K562 (cell line): Measurements from ENCODE around the gene PPOX. TPM values are rescaled to one million over a fixed set of nuclear protein-coding genes. Genes with fewer than 3 reads are reported as not detected.

Experiments
- MAZ ChIP-seq, 2 experiments: fragments of 450-650 bp in 1 of 2; sonication (generic) in 1 of 2; formaldehyde crosslinking; IDR thresholded peaks in 1 of 2; conservative IDR thresholded peaks in 1 of 2; 2 replicates each; pipeline versions ENCODE4 v1.4.0 to v1.5.0; 2020; ENCODE audit warnings: mild to moderate bottlenecking in 1 of 2, missing genetic modification reagents in 1 of 2
- NR1H2 ChIP-seq: sonication (generic); formaldehyde crosslinking; IDR thresholded peaks from 2 replicates; pipeline ENCODE4 v1.4.0; 2020; ENCODE audit warnings: mild to moderate bottlenecking, missing genetic modification reagents
- SAP30 ChIP-seq: fragments of 200-600 bp; sonication (generic); IDR thresholded peaks from 2 replicates; pipeline ENCODE4 v1.6.1; 2012; ENCODE audit warnings: borderline replicate concordance, low read depth, mild to moderate bottlenecking, moderate library complexity, low read length, control low read depth, inconsistent platforms; ENCODE audit not compliant: insufficient read depth, poor library complexity, severe bottlenecking
- SUPT5H ChIP-seq: fragments of 450-650 bp; IDR thresholded peaks from 2 replicates; pipeline ENCODE4 v1.6.1; 2016
- TBP ChIP-seq: optimal IDR thresholded peaks from 2 replicates; pipeline ENCODE3; 2011; ENCODE audit warnings: low read depth, low read length, improper control_type of control experiment
- ZNF263 ChIP-seq: sonication (generic); formaldehyde crosslinking; IDR thresholded peaks from 2 replicates; pipeline ENCODE4 v1.8.0; 2022; ENCODE audit warnings: mild to moderate bottlenecking, missing genetic modification reagents, borderline replicate concordance
- polyA plus RNA-seq, 8 experiments: library from polyadenylated mRNA; depleted of rRNA in 4 of 8; stranded (reverse) in 5 of 8; unstranded in 3 of 8; fragments of >200 nt; fragmentation: Nextera tagmentation in 2 of 8; fragmentation: Illumina TruSeq in 1 of 8; extraction: Ambion mirVana in 2 of 8; extraction: Trizol in 1 of 8; gene quantifications; 2 replicates each; pipeline versions ENCODE4 v1.2.1 to v1.2.3, GENCODE V29; 2011 to 2014; ENCODE audit warnings: inconsistent platforms in 1 of 8, missing spikeins in 1 of 8
- total RNA-seq, 7 experiments: library from RNA; depleted of rRNA in 6 of 7; stranded (reverse); fragments of >200 nt in 6 of 7; fragmentation: Illumina TruSeq in 2 of 7; extraction: Trizol in 2 of 7; gene quantifications; 2 replicates each; pipeline versions ENCODE4 v1.2.1 to v1.2.3, GENCODE V29; 2011 to 2021; ENCODE audit warnings: low replicate concordance in 1 of 7
- TF ChIP-seq, protein P1 (sequence below): sonication (generic); formaldehyde crosslinking; IDR thresholded peaks from 2 replicates; pipeline ENCODE4 v1.8.0; 2023; ENCODE audit warnings: mild to moderate bottlenecking, missing genetic modification reagents
- TF ChIP-seq, protein P2 (sequence below), 2 experiments: fragments of 450-650 bp; conservative IDR thresholded peaks; 2 replicates each; pipeline ENCODE4 v1.6.1; 2017; ENCODE audit warnings: mild to moderate bottlenecking in 2 of 2, moderate library complexity in 2 of 2
- TF ChIP-seq, protein P3 (sequence below), 3 experiments: IDR thresholded peaks in 2 of 3; conservative IDR thresholded peaks in 1 of 3; 2 replicates each; pipeline ENCODE4 v1.5.1; 2011 to 2012; ENCODE audit warnings: low read length in 3 of 3, mild to moderate bottlenecking in 3 of 3, control low read depth in 2 of 3, improper control_type of control experiment in 1 of 3, inconsistent platforms in 1 of 3, low read depth in 1 of 3, mixed read lengths in 1 of 3, moderate library complexity in 1 of 3; ENCODE audit not compliant: insufficient read depth in 2 of 3
- TF ChIP-seq, protein P4 (sequence below): sonication (generic); formaldehyde crosslinking; IDR thresholded peaks from 2 replicates; pipeline ENCODE4 v1.8.1; 2023; ENCODE audit warnings: mild to moderate bottlenecking, missing genetic modification reagents
- TF ChIP-seq, protein P5 (sequence below): sonication (generic); formaldehyde crosslinking; IDR thresholded peaks from 2 replicates; pipeline ENCODE4 v1.8.1; 2023; ENCODE audit warnings: mild to moderate bottlenecking, missing genetic modification reagents

The PPOX gene
- total and polyA plus RNA-seq, 9 of the 15 experiments (the other 6 are each of a cell fraction or from before 2014, with no cell fraction given): 17.0 to 57.1 (median 38.9) TPM

DNA sequence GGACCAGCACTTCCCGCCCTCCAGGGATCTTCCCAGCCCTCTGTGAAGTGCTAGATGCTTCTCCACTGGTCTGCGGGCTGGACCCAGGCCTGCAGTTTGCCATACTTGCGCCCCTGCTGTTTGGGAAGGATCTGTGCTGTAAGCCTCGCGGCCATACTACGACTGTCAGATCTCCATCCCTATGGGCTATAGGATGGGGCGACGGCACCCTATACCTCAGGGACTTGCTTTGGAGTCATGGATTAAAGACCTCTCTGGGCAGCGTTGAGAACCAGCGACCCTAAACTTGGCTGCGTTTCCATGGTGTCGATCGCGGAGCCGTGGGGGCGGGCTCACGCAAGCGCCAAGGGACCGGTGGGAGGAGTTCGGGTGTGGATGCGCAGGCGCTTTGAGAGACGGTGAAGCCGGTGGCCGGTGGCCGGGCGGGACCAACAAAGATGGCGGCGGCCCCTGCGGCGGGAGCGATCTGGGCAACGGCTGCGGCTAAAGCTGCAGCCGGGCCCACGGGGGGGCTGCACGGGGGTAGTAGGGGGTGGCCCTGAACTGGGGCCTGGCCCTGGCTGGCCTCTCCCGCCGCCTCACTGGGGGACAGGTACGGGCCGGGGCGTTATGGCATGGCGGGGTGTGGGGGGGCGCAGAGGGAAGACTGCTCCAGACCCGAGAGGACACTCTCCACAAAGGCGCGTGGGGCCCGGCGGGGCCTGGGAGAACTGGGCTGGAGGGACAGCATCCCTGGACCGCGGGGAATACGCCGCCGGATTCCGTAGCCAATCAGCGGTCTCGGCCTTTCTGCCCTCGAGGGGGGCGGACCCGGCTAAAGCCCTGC, 6.9 kb upstream of the PPOX start, which contains the start of gene USP21 (continued):
- TF ChIP-seq SAP30 (peak; percentile 29), ZNF263 (CRISPR knock-in tag) (0 out of 2 replicates have a peak, but pooled peaks have one; percentile 2), NR1H2 (no peak), MAZ (CRISPR knock-in tag; conservative IDR thresholded peaks at IDR 0.05 in 1 of 2, IDR thresholded peaks at IDR 0.05 in 1 of 2) (peak in 1 of 2 experiments; percentile 63; a peak in 2 of 4 replicates), TBP (peak; percentile 91), SUPT5H (peak; percentile 83)
- TF ChIP-seq, protein P1, sequence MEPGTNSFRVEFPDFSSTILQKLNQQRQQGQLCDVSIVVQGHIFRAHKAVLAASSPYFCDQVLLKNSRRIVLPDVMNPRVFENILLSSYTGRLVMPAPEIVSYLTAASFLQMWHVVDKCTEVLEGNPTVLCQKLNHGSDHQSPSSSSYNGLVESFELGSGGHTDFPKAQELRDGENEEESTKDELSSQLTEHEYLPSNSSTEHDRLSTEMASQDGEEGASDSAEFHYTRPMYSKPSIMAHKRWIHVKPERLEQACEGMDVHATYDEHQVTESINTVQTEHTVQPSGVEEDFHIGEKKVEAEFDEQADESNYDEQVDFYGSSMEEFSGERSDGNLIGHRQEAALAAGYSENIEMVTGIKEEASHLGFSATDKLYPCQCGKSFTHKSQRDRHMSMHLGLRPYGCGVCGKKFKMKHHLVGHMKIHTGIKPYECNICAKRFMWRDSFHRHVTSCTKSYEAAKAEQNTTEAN: peak; percentile 83; the same call in 1 of the 2 replicates
- TF ChIP-seq, protein P2, sequence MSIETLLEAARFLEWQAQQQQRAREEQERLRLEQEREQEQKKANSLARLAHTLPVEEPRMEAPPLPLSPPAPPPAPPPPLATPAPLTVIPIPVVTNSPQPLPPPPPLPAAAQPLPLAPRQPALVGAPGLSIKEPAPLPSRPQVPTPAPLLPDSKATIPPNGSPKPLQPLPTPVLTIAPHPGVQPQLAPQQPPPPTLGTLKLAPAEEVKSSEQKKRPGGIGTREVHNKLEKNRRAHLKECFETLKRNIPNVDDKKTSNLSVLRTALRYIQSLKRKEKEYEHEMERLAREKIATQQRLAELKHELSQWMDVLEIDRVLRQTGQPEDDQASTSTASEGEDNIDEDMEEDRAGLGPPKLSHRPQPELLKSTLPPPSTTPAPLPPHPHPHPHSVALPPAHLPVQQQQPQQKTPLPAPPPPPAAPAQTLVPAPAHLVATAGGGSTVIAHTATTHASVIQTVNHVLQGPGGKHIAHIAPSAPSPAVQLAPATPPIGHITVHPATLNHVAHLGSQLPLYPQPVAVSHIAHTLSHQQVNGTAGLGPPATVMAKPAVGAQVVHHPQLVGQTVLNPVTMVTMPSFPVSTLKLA (conservative IDR thresholded peaks at IDR 0.05): peak; percentile 39 to 55; a peak in 2 of 4 replicates
- TF ChIP-seq, protein P3, sequence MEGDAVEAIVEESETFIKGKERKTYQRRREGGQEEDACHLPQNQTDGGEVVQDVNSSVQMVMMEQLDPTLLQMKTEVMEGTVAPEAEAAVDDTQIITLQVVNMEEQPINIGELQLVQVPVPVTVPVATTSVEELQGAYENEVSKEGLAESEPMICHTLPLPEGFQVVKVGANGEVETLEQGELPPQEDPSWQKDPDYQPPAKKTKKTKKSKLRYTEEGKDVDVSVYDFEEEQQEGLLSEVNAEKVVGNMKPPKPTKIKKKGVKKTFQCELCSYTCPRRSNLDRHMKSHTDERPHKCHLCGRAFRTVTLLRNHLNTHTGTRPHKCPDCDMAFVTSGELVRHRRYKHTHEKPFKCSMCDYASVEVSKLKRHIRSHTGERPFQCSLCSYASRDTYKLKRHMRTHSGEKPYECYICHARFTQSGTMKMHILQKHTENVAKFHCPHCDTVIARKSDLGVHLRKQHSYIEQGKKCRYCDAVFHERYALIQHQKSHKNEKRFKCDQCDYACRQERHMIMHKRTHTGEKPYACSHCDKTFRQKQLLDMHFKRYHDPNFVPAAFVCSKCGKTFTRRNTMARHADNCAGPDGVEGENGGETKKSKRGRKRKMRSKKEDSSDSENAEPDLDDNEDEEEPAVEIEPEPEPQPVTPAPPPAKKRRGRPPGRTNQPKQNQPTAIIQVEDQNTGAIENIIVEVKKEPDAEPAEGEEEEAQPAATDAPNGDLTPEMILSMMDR (IDR thresholded peaks at IDR 0.05 in 2 of 3, conservative IDR thresholded peaks at IDR 0.05 in 1 of 3; ENCODE audit: insufficient read depth in 2 of 3, low read depth in 1 of 3, low read length in 3 of 3): peak; percentile 25 to 62 (median 29); a peak in 5 of 6 replicates
- TF ChIP-seq, protein P4, sequence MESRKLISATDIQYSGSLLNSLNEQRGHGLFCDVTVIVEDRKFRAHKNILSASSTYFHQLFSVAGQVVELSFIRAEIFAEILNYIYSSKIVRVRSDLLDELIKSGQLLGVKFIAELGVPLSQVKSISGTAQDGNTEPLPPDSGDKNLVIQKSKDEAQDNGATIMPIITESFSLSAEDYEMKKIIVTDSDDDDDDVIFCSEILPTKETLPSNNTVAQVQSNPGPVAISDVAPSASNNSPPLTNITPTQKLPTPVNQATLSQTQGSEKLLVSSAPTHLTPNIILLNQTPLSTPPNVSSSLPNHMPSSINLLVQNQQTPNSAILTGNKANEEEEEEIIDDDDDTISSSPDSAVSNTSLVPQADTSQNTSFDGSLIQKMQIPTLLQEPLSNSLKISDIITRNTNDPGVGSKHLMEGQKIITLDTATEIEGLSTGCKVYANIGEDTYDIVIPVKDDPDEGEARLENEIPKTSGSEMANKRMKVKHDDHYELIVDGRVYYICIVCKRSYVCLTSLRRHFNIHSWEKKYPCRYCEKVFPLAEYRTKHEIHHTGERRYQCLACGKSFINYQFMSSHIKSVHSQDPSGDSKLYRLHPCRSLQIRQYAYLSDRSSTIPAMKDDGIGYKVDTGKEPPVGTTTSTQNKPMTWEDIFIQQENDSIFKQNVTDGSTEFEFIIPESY (CRISPR knock-in tag): peak; percentile 46; the same call in 1 of the 2 replicates
- TF ChIP-seq, protein P5, sequence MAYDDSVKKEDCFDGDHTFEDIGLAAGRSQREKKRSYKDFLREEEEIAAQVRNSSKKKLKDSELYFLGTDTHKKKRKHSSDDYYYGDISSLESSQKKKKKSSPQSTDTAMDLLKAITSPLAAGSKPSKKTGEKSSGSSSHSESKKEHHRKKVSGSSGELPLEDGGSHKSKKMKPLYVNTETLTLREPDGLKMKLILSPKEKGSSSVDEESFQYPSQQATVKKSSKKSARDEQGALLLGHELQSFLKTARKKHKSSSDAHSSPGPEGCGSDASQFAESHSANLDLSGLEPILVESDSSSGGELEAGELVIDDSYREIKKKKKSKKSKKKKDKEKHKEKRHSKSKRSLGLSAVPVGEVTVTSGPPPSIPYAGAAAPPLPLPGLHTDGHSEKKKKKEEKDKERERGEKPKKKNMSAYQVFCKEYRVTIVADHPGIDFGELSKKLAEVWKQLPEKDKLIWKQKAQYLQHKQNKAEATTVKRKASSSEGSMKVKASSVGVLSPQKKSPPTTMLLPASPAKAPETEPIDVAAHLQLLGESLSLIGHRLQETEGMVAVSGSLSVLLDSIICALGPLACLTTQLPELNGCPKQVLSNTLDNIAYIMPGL: no peak
